GM23338 (cell line): ENCODE measurements around the gene SSNA1. TPM values are rescaled to one million over a fixed set of nuclear protein-coding genes. Genes with fewer than 3 reads are reported as not detected.

Experiments used
- ATAC-seq: fragments of 200-7000 bp; cut with Tn5 transposase; 3 replicates; pipeline ENCODE4 v1.9.1; 2020
- DNase-seq: peaks from one replicate; pipeline ENCODE4 v3.0.0-alpha.2; 2015; ENCODE audit warnings: low spot score
- H2AFZ ChIP-seq: fragments of 200-600 bp; sonication (generic); 2 replicates; pipeline ENCODE4 v1.8.0; 2016; ENCODE audit warnings: antibody characterized with exemption, mild to moderate bottlenecking, moderate library complexity
- H3F3A ChIP-seq: fragments of 200-600 bp; sonication (generic); replicated peaks from 2 replicates; pipeline ENCODE4 v1.8.0; 2017; ENCODE audit warnings: antibody characterized with exemption, mixed run types, low read depth
- H3K27ac ChIP-seq: fragments of 200-600 bp; sonication (generic); 2 replicates; pipeline ENCODE4 v1.6.1; 2016; ENCODE audit warnings: low read depth
- H3K27me3 ChIP-seq: fragments of 200-600 bp; sonication (generic); 2 replicates; pipeline ENCODE4 v1.8.0; 2016; ENCODE audit warnings: mild to moderate bottlenecking, mixed run types, moderate library complexity; ENCODE audit not compliant: insufficient read depth
- H3K36me3 ChIP-seq: fragments of 200-600 bp; sonication (generic); 2 replicates; pipeline ENCODE4 v1.8.0; 2016; ENCODE audit warnings: mild to moderate bottlenecking; ENCODE audit not compliant: insufficient read depth
- H3K4me1 ChIP-seq: fragments of 200-600 bp; sonication (generic); 2 replicates; pipeline ENCODE4 v1.8.0; 2016; ENCODE audit warnings: mild to moderate bottlenecking, moderate library complexity; ENCODE audit not compliant: insufficient read depth
- H3K4me2 ChIP-seq: fragments of 200-600 bp; sonication (generic); 2 replicates; pipeline ENCODE4 v1.7.1; 2017; ENCODE audit warnings: mixed run types
- H3K4me3 ChIP-seq: fragments of 200-600 bp; sonication (generic); 2 replicates; pipeline ENCODE4 v1.6.1; 2016; ENCODE audit warnings: mixed run types
- H3K79me2 ChIP-seq: fragments of 200-600 bp; sonication (generic); replicated peaks from 2 replicates; pipeline ENCODE4 v1.8.0; 2017; ENCODE audit warnings: mild to moderate bottlenecking; ENCODE audit not compliant: insufficient read depth
- H3K9me2 ChIP-seq: fragments of 200-600 bp; sonication (generic); 2 replicates; pipeline ENCODE4 v1.8.0; 2017; ENCODE audit not compliant: insufficient read depth
- H4K20me1 ChIP-seq: fragments of 200-600 bp; sonication (generic); replicated peaks from 2 replicates; pipeline ENCODE4 v1.8.0; 2017; ENCODE audit warnings: mild to moderate bottlenecking; ENCODE audit not compliant: insufficient read depth
- H3K27ac Mint-ChIP-seq: 2 replicates; pipeline ENCODE4 v1.8.0; 2020; ENCODE audit warnings: inconsistent platforms, mild to moderate bottlenecking, moderate library complexity, mixed read lengths
- H3K27me3 Mint-ChIP-seq: 3 replicates; pipeline ENCODE4 v1.8.0; 2022; ENCODE audit warnings: low read depth, mild to moderate bottlenecking, moderate library complexity, mixed read lengths, inconsistent platforms; ENCODE audit not compliant: insufficient read depth, poor library complexity
- H3K36me3 Mint-ChIP-seq: 3 replicates; pipeline ENCODE4 v1.8.0; 2021; ENCODE audit warnings: low read depth, mild to moderate bottlenecking, inconsistent platforms, moderate library complexity, mixed read lengths
- H3K4me1 Mint-ChIP-seq: 3 replicates; pipeline ENCODE4 v1.8.0; 2020; ENCODE audit warnings: mild to moderate bottlenecking, inconsistent platforms, mixed read lengths
- H3K4me3 Mint-ChIP-seq: 3 replicates; pipeline ENCODE4 v1.8.0; 2021; ENCODE audit warnings: moderate library complexity, mild to moderate bottlenecking, inconsistent platforms, mixed read lengths
- H3K9me3 Mint-ChIP-seq: 3 replicates; pipeline ENCODE4 v1.8.0; 2020; ENCODE audit warnings: moderate library complexity, mild to moderate bottlenecking, inconsistent platforms, mixed read lengths
- CREB1 ChIP-seq: fragments of 250-450 bp; sonication (Bioruptor Pico); IDR thresholded peaks from 2 replicates; pipeline ENCODE4 v1.5.0; 2020; ENCODE audit warnings: low read depth, mild to moderate bottlenecking, moderate library complexity
- CTCF ChIP-seq, 2 experiments: fragments of 200-600 bp in 1 of 2; sonication (generic) in 1 of 2; conservative IDR thresholded peaks; 2 replicates each; pipeline versions ENCODE4 v1.5.1 to v1.6.1; 2016 to 2017; ENCODE audit warnings: antibody characterized with exemption in 2 of 2, low read depth in 2 of 2, mild to moderate bottlenecking in 2 of 2, moderate library complexity in 1 of 2
- ETS1 ChIP-seq: IDR thresholded peaks from 2 replicates; pipeline ENCODE4 v1.6.1; 2016; ENCODE audit warnings: antibody characterized with exemption
- EZH2 ChIP-seq: fragments of 200-600 bp; sonication (generic); IDR thresholded peaks from one replicate; pipeline ENCODE4 v1.8.0; 2017; ENCODE audit warnings: antibody characterized with exemption, mild to moderate bottlenecking, low read depth; ENCODE audit not compliant: unreplicated experiment
- EZH2phosphoT487 ChIP-seq: fragments of 200-600 bp; sonication (generic); IDR thresholded peaks from one replicate; pipeline ENCODE4 v1.8.1; 2018; ENCODE audit warnings: antibody characterized with exemption; ENCODE audit not compliant: unreplicated experiment
- JUNB ChIP-seq: IDR thresholded peaks from one replicate; pipeline ENCODE4 v1.6.1; 2016; ENCODE audit warnings: antibody characterized with exemption; ENCODE audit not compliant: unreplicated experiment
- NANOG ChIP-seq: IDR thresholded peaks from 2 replicates; pipeline ENCODE4 v1.6.1; 2016; ENCODE audit warnings: antibody characterized with exemption, borderline replicate concordance
- POLR2AphosphoS5 ChIP-seq: IDR thresholded peaks from 2 replicates; pipeline ENCODE4 v1.6.1; 2016; ENCODE audit warnings: antibody characterized with exemption, low read depth
- STAT1 ChIP-seq: IDR thresholded peaks from one replicate; pipeline ENCODE4 v1.6.1; 2016; ENCODE audit warnings: antibody characterized with exemption; ENCODE audit not compliant: unreplicated experiment
- ZNF114 ChIP-seq: fragments of 250-450 bp; sonication (Bioruptor Pico); IDR thresholded peaks from 2 replicates; pipeline ENCODE4 v1.5.0; 2020; ENCODE audit warnings: mild to moderate bottlenecking, moderate library complexity
- ZNF331 ChIP-seq: fragments of 250-450 bp; sonication (Bioruptor Pico); IDR thresholded peaks from 2 replicates; pipeline ENCODE4 v1.5.0; 2020; ENCODE audit warnings: low read depth, mild to moderate bottlenecking, moderate library complexity
- ZNF462 ChIP-seq: fragments of 250-450 bp; sonication (Bioruptor Pico); IDR thresholded peaks from 2 replicates; pipeline ENCODE4 v1.5.0; 2020; ENCODE audit warnings: mild to moderate bottlenecking, moderate library complexity
- polyA plus RNA-seq: library from polyadenylated mRNA; unstranded; fragments of >200 nt; fragmentation: Nextera tagmentation; extraction: Ambion mirVana; gene quantifications from 2 replicates; pipeline ENCODE4 v1.2.1, GENCODE V29; 2016
- total RNA-seq: library from RNA; depleted of rRNA; stranded (reverse); fragments of >200 nt; shearing (Covaris generic); gene quantifications from 2 replicates; pipeline ENCODE4 v1.2.3, GENCODE V29; 2014
- TF ChIP-seq, protein P1 (sequence below): IDR thresholded peaks from one replicate; pipeline ENCODE4 v1.6.1; 2018; ENCODE audit warnings: antibody characterized with exemption; ENCODE audit not compliant: unreplicated experiment

SSNA1 gene
- total and polyA plus RNA-seq, 2 experiments from 2014 or later = 132 to 154 TPM

DNA sequence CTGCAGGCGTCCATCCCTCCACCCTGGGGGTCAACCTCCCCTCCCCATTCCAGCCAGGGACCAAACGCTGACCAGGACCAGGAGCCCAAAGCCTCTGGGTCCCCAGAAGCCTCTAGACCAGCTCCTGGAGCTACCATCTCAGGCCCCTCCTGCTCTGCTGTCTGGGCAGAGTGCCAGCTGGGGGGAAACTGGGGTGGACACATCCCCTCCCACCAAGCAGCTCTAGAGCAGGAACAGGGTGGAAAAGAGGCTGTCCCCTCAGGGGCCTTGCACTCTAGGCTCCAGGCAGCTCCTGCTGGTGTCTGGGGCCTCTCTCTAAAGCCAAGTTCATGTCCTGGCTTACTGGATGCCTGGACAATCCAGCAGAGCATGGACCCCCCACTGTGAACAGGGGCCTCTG lies 4.4 kb downstream of the SSNA1 start:
- Histone ChIP-seq H3K27me3 (no peaks in the 10 kb centered on the region), H3K4me2 (no peak overlapping the region), H3K36me3 (no peaks in the 10 kb centered on the region), H3F3A (no peaks in the 10 kb centered on the region), H3K79me2 (peaks cover 36% of the 10 kb centered on the region), H3K27ac (no peak overlapping the region), H4K20me1 (no peaks in the 10 kb centered on the region; the same call in 1 of the 2 replicates), H3K4me1 (peaks cover 6% of the 10 kb centered on the region), H3K4me3 (no peak overlapping the region), H2AFZ (no peak overlapping the region), H3K9me2 (no peaks in the 10 kb centered on the region)
- no peak overlapping the region for H3K4me3 Mint-ChIP-seq
- DNase-seq (no peak), ATAC-seq (no peak)
- H3K9me3 Mint-ChIP-seq = no peaks in the 10 kb centered on the region; the same call in 2 of the 3 replicates
- no peak overlapping the region for H3K27ac Mint-ChIP-seq
- H3K4me1 Mint-ChIP-seq = peaks cover 13% of the 10 kb centered on the region
- TF ChIP-seq EZH2 (no peak), ZNF331 (CRISPR knock-in tag) (no peak), ZNF114 (no peak), EZH2phosphoT487 (no peak), POLR2AphosphoS5 (no peak), JUNB (no peak), CREB1 (no peak), CTCF (conservative IDR thresholded peaks at IDR 0.05; ENCODE audit: low read depth in 2 of 2) (no peak), ZNF462 (CRISPR knock-in tag) (no peak), NANOG (no peak), STAT1 (no peak), ETS1 (no peak)
- TF ChIP-seq, protein P1, sequence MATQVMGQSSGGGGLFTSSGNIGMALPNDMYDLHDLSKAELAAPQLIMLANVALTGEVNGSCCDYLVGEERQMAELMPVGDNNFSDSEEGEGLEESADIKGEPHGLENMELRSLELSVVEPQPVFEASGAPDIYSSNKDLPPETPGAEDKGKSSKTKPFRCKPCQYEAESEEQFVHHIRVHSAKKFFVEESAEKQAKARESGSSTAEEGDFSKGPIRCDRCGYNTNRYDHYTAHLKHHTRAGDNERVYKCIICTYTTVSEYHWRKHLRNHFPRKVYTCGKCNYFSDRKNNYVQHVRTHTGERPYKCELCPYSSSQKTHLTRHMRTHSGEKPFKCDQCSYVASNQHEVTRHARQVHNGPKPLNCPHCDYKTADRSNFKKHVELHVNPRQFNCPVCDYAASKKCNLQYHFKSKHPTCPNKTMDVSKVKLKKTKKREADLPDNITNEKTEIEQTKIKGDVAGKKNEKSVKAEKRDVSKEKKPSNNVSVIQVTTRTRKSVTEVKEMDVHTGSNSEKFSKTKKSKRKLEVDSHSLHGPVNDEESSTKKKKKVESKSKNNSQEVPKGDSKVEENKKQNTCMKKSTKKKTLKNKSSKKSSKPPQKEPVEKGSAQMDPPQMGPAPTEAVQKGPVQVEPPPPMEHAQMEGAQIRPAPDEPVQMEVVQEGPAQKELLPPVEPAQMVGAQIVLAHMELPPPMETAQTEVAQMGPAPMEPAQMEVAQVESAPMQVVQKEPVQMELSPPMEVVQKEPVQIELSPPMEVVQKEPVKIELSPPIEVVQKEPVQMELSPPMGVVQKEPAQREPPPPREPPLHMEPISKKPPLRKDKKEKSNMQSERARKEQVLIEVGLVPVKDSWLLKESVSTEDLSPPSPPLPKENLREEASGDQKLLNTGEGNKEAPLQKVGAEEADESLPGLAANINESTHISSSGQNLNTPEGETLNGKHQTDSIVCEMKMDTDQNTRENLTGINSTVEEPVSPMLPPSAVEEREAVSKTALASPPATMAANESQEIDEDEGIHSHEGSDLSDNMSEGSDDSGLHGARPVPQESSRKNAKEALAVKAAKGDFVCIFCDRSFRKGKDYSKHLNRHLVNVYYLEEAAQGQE = no peak
- H3K36me3 Mint-ChIP-seq = peaks cover 5% of the 10 kb centered on the region
- peaks cover 8% of the 10 kb centered on the region for H3K27me3 Mint-ChIP-seq
